GM20000 (cell line): ENCODE results near the gene PSAPL1.

Experiments
- DNase-seq: peaks from one replicate; pipeline ENCODE4 v3.0.0; 2012; ENCODE audit warnings: low spot score
- TF ChIP-seq, protein P1 (sequence below): IDR thresholded peaks from 2 replicates; pipeline ENCODE4 v1.5.1; 2012; ENCODE audit warnings: mild to moderate bottlenecking, control low read depth; ENCODE audit errors: extremely low read depth, missing control alignments

Gene PSAPL1

DNA sequence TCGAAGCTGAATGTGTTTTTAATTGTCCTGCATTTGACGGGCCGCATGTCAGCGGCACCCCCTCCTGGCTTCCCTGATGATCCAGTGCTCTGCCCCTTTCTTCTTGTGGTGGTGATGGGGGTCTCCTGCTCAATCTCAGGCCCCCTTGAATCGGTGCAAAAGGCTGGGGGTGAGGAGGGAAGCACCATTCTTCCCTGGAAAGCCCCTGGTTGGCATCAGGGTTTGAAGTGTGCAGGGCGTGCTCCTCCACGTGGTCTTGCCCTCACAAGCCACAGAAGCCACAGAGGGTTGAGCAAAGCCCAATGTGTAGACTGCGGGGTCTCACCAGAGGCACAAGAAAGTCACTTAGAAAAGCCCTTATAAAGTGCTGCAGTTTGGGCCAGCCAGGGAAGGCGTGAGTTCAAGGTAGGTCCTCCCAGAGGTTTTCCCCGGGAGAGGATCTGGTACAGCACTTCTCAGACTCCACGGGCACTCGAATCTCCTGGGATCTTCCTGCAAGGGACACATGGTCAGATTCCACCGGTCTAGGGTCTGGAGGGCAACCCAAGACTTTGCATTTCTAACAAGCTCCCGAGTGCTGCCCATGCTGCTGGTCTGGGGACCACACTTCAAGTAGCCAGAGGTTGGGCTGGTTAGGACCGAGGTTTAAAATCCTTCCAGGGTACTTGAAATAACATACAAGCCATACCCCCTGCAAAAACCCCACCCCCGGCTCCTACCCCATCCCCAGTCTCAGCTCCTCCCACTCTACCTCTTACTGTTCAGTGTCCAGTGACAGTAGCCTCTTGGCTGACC is 35.1 kb downstream of the PSAPL1 start:
- TF ChIP-seq, protein P1, sequence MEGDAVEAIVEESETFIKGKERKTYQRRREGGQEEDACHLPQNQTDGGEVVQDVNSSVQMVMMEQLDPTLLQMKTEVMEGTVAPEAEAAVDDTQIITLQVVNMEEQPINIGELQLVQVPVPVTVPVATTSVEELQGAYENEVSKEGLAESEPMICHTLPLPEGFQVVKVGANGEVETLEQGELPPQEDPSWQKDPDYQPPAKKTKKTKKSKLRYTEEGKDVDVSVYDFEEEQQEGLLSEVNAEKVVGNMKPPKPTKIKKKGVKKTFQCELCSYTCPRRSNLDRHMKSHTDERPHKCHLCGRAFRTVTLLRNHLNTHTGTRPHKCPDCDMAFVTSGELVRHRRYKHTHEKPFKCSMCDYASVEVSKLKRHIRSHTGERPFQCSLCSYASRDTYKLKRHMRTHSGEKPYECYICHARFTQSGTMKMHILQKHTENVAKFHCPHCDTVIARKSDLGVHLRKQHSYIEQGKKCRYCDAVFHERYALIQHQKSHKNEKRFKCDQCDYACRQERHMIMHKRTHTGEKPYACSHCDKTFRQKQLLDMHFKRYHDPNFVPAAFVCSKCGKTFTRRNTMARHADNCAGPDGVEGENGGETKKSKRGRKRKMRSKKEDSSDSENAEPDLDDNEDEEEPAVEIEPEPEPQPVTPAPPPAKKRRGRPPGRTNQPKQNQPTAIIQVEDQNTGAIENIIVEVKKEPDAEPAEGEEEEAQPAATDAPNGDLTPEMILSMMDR: no peak
- DNase-seq: no peak

DNA sequence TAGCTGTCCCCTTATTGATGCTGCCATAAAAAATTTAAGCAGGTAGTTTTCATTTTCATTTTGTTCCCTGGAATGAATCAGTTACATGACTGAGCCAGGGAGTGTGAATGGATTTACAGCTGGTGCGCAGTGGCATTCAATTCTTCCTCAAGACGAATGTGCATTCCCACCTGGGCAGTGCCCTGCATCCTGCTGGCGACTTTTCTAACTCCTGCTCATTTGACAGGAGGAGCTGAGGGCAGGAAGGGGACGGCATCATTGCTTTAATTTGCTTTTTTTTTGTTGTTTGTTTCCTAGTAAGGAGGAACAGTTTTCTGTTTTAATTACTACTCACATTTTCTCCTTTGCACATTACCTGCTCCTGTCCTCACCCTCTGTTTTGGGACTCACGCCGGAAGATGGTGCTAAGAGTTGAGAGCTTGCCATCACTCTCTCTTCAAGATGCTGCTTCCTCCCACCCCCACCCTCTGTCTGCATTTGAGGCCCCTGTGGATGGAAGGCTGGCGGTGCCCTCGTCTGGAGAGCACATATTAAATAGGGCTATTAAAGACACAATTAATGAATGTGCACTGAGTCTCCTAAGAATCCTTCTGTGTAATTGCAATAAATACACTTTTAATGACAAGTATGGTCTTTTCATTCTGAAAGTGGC is 35.8 kb downstream of the PSAPL1 start:
- DNase-seq: no peak
- TF ChIP-seq, protein P1: no peak

DNA sequence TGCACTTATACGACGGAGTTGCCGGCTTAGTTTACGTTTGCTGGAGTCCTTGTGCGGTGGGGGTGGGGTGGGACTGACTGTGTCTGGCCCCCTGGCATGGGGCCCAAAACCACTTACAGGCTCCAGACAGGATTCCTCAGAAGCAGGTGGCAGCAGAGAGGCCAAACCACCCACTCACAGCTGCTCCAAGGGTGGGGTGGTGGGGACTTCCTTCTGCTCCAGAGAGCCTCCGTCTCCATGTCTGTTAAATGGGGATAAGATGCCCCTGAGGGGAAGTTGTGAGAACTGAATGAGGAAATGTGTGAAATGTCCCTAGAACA is 36.7 kb downstream of the PSAPL1 start:
- no peak for DNase-seq
- TF ChIP-seq, protein P1: no peak

DNA sequence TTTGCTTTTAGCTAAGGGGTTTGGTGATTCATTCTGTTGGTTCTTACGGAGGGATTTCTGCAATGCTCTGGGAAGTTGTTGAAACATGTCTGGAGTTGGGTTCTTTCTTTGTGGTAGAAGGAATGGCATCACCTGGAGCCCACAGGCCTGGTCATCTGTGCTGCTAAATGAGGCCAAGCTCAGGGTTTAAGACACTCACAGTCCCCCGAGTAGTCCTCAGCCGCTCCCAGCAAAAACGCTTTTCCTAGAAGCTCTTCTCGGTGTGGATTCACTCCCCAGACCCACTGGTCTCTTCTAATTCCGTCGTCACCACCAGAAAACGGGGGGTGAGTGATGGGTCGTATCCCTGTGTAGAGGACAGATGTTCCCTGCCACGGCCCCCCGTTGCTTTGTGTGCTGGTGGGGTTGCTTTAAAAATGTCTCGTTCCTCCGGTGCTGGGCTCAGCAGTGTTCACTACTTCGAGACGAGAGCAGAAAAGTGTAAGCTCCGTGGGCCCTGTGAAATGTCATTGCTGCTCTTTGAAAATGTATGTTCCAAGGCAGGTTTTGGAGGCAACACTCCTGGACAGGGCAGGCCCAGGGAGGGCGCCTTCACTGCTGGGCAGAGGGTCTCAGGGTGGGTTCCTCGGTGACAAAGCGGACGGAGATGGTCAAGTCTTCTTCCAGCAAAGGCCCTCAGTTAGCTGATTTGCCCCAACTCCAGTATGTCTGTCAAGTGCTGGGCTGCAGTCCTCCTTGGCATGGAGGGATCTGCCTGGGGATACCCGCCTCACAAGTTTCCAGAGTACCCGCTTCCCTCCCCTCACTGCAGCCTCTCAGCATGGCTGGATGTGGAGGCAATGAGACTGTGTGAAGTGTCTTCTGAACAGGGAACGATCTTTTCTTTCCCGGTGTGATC is 37.3 kb downstream of the PSAPL1 start:
- TF ChIP-seq, protein P1: no peak
- DNase-seq: no peak

DNA sequence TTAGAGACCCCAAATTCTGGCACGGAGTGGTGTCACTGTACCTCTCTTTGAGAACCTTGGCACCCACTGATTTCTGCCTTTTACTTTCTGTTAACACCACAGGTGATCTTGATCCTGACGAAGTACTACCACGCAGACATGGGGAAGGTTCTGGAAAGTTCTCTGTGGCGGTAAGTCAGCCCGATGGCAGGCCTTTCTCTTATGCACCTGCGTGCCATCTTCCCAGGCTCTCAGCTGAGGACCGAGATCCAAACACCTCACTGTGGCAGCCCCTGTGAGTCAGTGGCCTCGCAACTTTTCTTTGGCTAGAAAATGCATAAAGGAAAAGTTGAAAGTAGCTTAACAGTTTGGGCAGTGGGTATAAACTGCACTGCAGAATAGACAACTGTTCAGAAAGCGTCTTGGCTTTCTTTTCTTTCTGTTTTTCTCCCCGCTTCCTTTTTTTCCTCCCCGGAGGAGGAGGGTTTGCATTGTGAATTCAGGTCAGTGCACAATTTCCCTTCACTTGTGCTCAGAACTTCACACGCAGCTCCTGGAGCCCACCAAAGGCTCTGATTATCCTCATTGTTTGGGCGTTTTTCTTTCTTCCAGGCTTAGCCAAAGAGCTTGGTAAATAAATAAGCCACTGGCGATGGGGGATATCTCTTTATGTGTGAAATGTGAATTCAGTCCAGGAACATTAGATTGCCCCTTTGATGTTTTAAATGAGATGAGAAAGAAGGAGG is 38.4 kb downstream of the PSAPL1 start:
- no peak for DNase-seq
- TF ChIP-seq, protein P1: no peak

DNA sequence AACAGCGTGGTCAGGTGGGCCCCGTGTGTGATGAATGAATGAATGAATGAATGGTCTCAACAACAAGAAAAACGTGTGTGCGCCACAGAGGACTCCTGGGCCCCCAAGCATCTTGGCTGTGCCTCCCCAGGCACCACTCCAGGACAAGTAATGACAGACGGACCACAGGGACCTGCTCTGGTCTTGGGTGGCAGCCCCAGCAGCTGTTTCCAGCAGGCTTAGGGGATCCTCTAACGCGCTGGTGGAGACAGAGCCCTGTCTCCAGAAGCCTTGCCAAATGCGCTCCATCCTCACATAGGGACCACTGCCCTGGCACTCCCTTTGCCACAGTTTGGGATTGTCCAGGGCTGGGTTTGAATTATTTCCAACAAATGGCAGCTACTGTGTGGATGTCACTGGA is 39.1 kb downstream of the PSAPL1 start:
- TF ChIP-seq, protein P1: no peak
- no peak for DNase-seq
